ENCODE measurements around the gene INTU. TPM values are rescaled to one million over a fixed set of nuclear protein-coding genes. Genes with fewer than 3 reads are reported as not detected.

The INTU gene
- total RNA-seq, 4 donors from 2014 or later, result 4.1 to 6.0 (median 4.8) TPM

GRCh38 chr4:127698789-127699200 is 66.0 kb downstream of the INTU start:
- intact Hi-C loops (cut with DNase I; ENCODE audit: low total_unique reads) (no loop called here), in situ Hi-C loops (cut with MboI; ENCODE audit: low pct_ligation_motif_present in 1 of 4, low pct_unique_long_range_greater_than_20kb in 1 of 4, low sequenced_read_pairs in 3 of 4) (no loop called here)
- no peak for DNase-seq
- Histone ChIP-seq H3K4me1 (no peaks in the 10 kb centered on the region), H3K27ac (no peak overlapping the region), H3K27me3 (no peaks in the 10 kb centered on the region), H3K9me3 (peaks cover 0 to 1% of the 10 kb centered on the region in 2 donors), H3K4me3 (no peak overlapping the region), H3K36me3 (no peaks in the 10 kb centered on the region)
- 74 to 90% methylated on average over 4 of the region's 4 CpGs for WGBS, 2 donors (ENCODE audit: low coverage in 1 of 2)
- TF ChIP-seq POLR2A (IDR thresholded peaks at IDR 0.05), result no peak
- no peak for TF ChIP-seq POLR2AphosphoS5 (IDR thresholded peaks at IDR 0.05)
- no peak for TF ChIP-seq EP300 (IDR thresholded peaks at IDR 0.05; ENCODE audit: low read depth)
- TF ChIP-seq CTCF (IDR thresholded peaks at IDR 0.05), result no peak

- intact Hi-C loops (cut with DNase I; ENCODE audit: low total_unique reads), result no loop called here
- 71 to 79% methylated on average over 4 to 5 of the region's 5 CpGs for WGBS, 2 donors (ENCODE audit: low coverage in 1 of 2)
- Histone ChIP-seq H3K4me3 (no peak overlapping the region), H3K27me3 (no peaks in the 10 kb centered on the region), H3K4me1 (no peaks in the 10 kb centered on the region), H3K36me3 (peaks cover 0 to 5% (median 0%) of the 10 kb centered on the region in 4 donors), H3K27ac (no peak overlapping the region), H3K9me3 (no peaks in the 10 kb centered on the region)
- no peak for TF ChIP-seq EP300 (IDR thresholded peaks at IDR 0.05; ENCODE audit: low read depth)
- no peak for TF ChIP-seq POLR2A (IDR thresholded peaks at IDR 0.05)
- no peak for TF ChIP-seq CTCF (IDR thresholded peaks at IDR 0.05)
- TF ChIP-seq POLR2AphosphoS5 (IDR thresholded peaks at IDR 0.05), result no peak
- in situ Hi-C loops (cut with MboI; ENCODE audit: low pct_ligation_motif_present in 1 of 4, low pct_unique_long_range_greater_than_20kb in 1 of 4, low sequenced_read_pairs in 3 of 4), result no loop called here
- no peak for DNase-seq
Measured at GRCh38 chr4:127708985-127709384, 76.2 kb downstream of the INTU start.

- in situ Hi-C loops (cut with MboI; ENCODE audit: low pct_ligation_motif_present in 1 of 4, low pct_unique_long_range_greater_than_20kb in 1 of 4, low sequenced_read_pairs in 3 of 4), result no loop called here
- TF ChIP-seq POLR2AphosphoS5 (IDR thresholded peaks at IDR 0.05) (no peak), CTCF (IDR thresholded peaks at IDR 0.05) (no peak), POLR2A (IDR thresholded peaks at IDR 0.05) (no peak), EP300 (IDR thresholded peaks at IDR 0.05; ENCODE audit: low read depth) (no peak)
- Histone ChIP-seq H3K4me3 (no peak overlapping the region), H3K27me3 (no peaks in the 10 kb centered on the region), H3K27ac (no peak overlapping the region), H3K9me3 (no peaks in the 10 kb centered on the region), H3K4me1 (no peaks in the 10 kb centered on the region), H3K36me3 (peaks cover 0 to 5% (median 0%) of the 10 kb centered on the region in 4 donors)
- intact Hi-C loops (cut with DNase I; ENCODE audit: low total_unique reads), result no loop called here
- DNase-seq, result no peak
- WGBS, 2 donors (ENCODE audit: low coverage in 1 of 2), result 67 to 76% methylated on average over 3 of the region's 3 CpGs
Measured at GRCh38 chr4:127709456-127709855, 76.7 kb downstream of the INTU start.

- Histone ChIP-seq H3K9me3 (no peaks in the 10 kb centered on the region), H3K4me1 (no peaks in the 10 kb centered on the region), H3K36me3 (no peaks in the 10 kb centered on the region), H3K27me3 (no peaks in the 10 kb centered on the region), H3K27ac (no peak within 1 kb of the TSS), H3K4me3 (no peak within 1 kb of the TSS)
- intact Hi-C loops (cut with DNase I; ENCODE audit: low total_unique reads), result loop anchor here (5.0 kb wide), 1 partner anchor 123 kb away; no protein-coding TSS in a partner anchor
- 91 to 95% methylated on average over 19 to 64 of the region's 64 CpGs for WGBS, 2 donors (ENCODE audit: low coverage in 1 of 2)
- in situ Hi-C loops (cut with MboI; ENCODE audit: low pct_ligation_motif_present in 1 of 4, low pct_unique_long_range_greater_than_20kb in 1 of 4, low sequenced_read_pairs in 3 of 4), result loop anchor here in 1 of 4 donors (25.0 kb wide), 1 partner anchor 118 kb away; no protein-coding TSS in a partner anchor
- DNase-seq, result no peak
- TF ChIP-seq CTCF (IDR thresholded peaks at IDR 0.05) (no peak), EP300 (IDR thresholded peaks at IDR 0.05; ENCODE audit: low read depth) (no peak), POLR2A (IDR thresholded peaks at IDR 0.05) (no peak), POLR2AphosphoS5 (IDR thresholded peaks at IDR 0.05) (no peak)
Measured at GRCh38 chr4:127730142-127730913, 97.6 kb downstream of the INTU start, which contains the start of gene SLC25A31. Gene SLC25A31 (plus strand): TSS chr4:127730400. CDS start chr4:127730546, 146 bp downstream.
